Mucosa of rectum (tissue), 2 donors: ENCODE data around the gene L1CAM.

Source experiments
- H3K27ac ChIP-seq, 2 donors: one replicate each; pipeline ENCODE4 v1.7.0; 2013; ENCODE audit warnings: inconsistent platforms in 2 of 2, low read depth in 2 of 2, low read length in 2 of 2
- H3K27me3 ChIP-seq, 2 donors: one replicate each; pipeline ENCODE4 v1.7.0; 2013; ENCODE audit warnings: low read length in 2 of 2; ENCODE audit not compliant: control insufficient read depth in 2 of 2, insufficient read depth in 2 of 2
- H3K36me3 ChIP-seq, 2 donors: one replicate each; pipeline ENCODE4 v1.7.0; 2013; ENCODE audit warnings: low read length in 2 of 2; ENCODE audit not compliant: control insufficient read depth in 2 of 2, insufficient read depth in 2 of 2
- H3K4me1 ChIP-seq, 2 donors: one replicate each; pipeline ENCODE4 v1.7.0; 2013; ENCODE audit warnings: low read length in 2 of 2, mild to moderate bottlenecking in 1 of 2; ENCODE audit not compliant: control insufficient read depth in 2 of 2, insufficient read depth in 2 of 2
- H3K4me3 ChIP-seq, 2 donors: one replicate each; pipeline ENCODE4 v1.7.0; 2013; ENCODE audit warnings: low read length in 2 of 2
- H3K9ac ChIP-seq, 2 donors: one replicate each; pipeline ENCODE4 v1.7.0; 2013; ENCODE audit warnings: low read length in 2 of 2, low read depth in 1 of 2, mild to moderate bottlenecking in 1 of 2
- H3K9me3 ChIP-seq, 2 donors: one replicate each; pipeline ENCODE4 v1.7.0; 2013; ENCODE audit warnings: low read length in 2 of 2; ENCODE audit not compliant: control insufficient read depth in 2 of 2
- donor health status: healthy.
- donor health status: Normal muscosa, but diverticular disease.

L1CAM gene

GRCh38 chrX:153930011-153930910 lies 44.3 kb upstream of the L1CAM start:
- Histone ChIP-seq H3K9ac (no peak overlapping the region), H3K9me3 (no peaks in the 10 kb centered on the region), H3K27me3 (peaks cover 2% of the 10 kb centered on the region in 2 donors), H3K27ac (peak overlapping the region in 1 of 2 donors; percentile 0), H3K36me3 (peaks cover 4 to 11% of the 10 kb centered on the region in 2 donors), H3K4me3 (no peak overlapping the region), H3K4me1 (peaks cover 33 to 34% of the 10 kb centered on the region in 2 donors)

- Histone ChIP-seq H3K4me1 (peaks cover 33 to 34% of the 10 kb centered on the region in 2 donors), H3K27me3 (peaks cover 2 to 5% of the 10 kb centered on the region in 2 donors), H3K9me3 (no peaks in the 10 kb centered on the region), H3K36me3 (peaks cover 4 to 11% of the 10 kb centered on the region in 2 donors), H3K4me3 (no peak overlapping the region), H3K27ac (peak overlapping the region in 1 of 2 donors; percentile 0), H3K9ac (peak overlapping the region in 1 of 2 donors; percentile 5)
These were observed 43.6 kb upstream of the L1CAM start for GRCh38 chrX:153929576-153929975.

GRCh38 chrX:153928846-153929245 lies 42.9 kb upstream of the L1CAM start:
- peak overlapping the region; percentile 65 to 99 for H3K27ac ChIP-seq
- H3K27me3 ChIP-seq, result peaks cover 2 to 7% of the 10 kb centered on the region in 2 donors
- no peaks in the 10 kb centered on the region for H3K9me3 ChIP-seq
- H3K4me1 ChIP-seq, result peaks cover 28 to 30% of the 10 kb centered on the region in 2 donors
- H3K9ac ChIP-seq, result peak overlapping the region in 1 of 2 donors; percentile 5
- peak overlapping the region in 1 of 2 donors; percentile 28 for H3K4me3 ChIP-seq
- peaks cover 4 to 11% of the 10 kb centered on the region in 2 donors for H3K36me3 ChIP-seq

- Histone ChIP-seq H3K27me3 (peaks cover 2 to 7% of the 10 kb centered on the region in 2 donors), H3K36me3 (peaks cover 4 to 11% of the 10 kb centered on the region in 2 donors), H3K4me1 (peaks cover 29 to 31% of the 10 kb centered on the region in 2 donors)
These were observed 42.2 kb upstream of the L1CAM start for GRCh38 chrX:153927922-153928760.

GRCh38 chrX:153927672-153927921 lies 41.6 kb upstream of the L1CAM start:
- Histone ChIP-seq H3K36me3 (peaks cover 4 to 11% of the 10 kb centered on the region in 2 donors), H3K9me3 (no peaks in the 10 kb centered on the region), H3K27ac (peak overlapping the region; percentile 99), H3K9ac (peak overlapping the region; percentile 83 to 97), H3K27me3 (peaks cover 2 to 7% of the 10 kb centered on the region in 2 donors), H3K4me3 (peak overlapping the region; percentile 78 to 83), H3K4me1 (peaks cover 29 to 34% of the 10 kb centered on the region in 2 donors)

More at GRCh38 chrX:153927922-153928760, 42.2 kb upstream of the L1CAM start:
- Histone ChIP-seq H3K27ac (peak overlapping the region; percentile 99), H3K9me3 (no peaks in the 10 kb centered on the region), H3K9ac (peak overlapping the region; percentile 83 to 97), H3K4me3 (peak overlapping the region; percentile 78 to 83)

- Histone ChIP-seq H3K9me3 (no peaks in the 10 kb centered on the region), H3K36me3 (peaks cover 4 to 11% of the 10 kb centered on the region in 2 donors), H3K27me3 (peaks cover 2 to 7% of the 10 kb centered on the region in 2 donors), H3K4me3 (peak overlapping the region; percentile 78 to 83), H3K4me1 (peaks cover 29 to 34% of the 10 kb centered on the region in 2 donors), H3K9ac (peak overlapping the region; percentile 83 to 97), H3K27ac (peak overlapping the region; percentile 99)
These were observed 41.1 kb upstream of the L1CAM start for GRCh38 chrX:153926858-153927671.

GRCh38 chrX:153926552-153926857 lies 40.5 kb upstream of the L1CAM start:
- Histone ChIP-seq H3K9ac (peak overlapping the region; percentile 83 to 97), H3K27ac (peak overlapping the region; percentile 99), H3K27me3 (peaks cover 2 to 7% of the 10 kb centered on the region in 2 donors), H3K4me3 (peak overlapping the region; percentile 78 to 83), H3K36me3 (peaks cover 1 to 10% of the 10 kb centered on the region in 2 donors), H3K9me3 (no peaks in the 10 kb centered on the region), H3K4me1 (peaks cover 29 to 37% of the 10 kb centered on the region in 2 donors)

- Histone ChIP-seq H3K9me3 (no peaks in the 10 kb centered on the region), H3K27ac (peak within 1 kb of the TSS; percentile 99), H3K4me1 (peaks cover 29 to 37% of the 10 kb centered on the region in 2 donors), H3K9ac (peak within 1 kb of the TSS; percentile 83 to 97), H3K36me3 (peaks cover 0 to 4% of the 10 kb centered on the region in 2 donors), H3K4me3 (peak within 1 kb of the TSS; percentile 78 to 83), H3K27me3 (peaks cover 2 to 7% of the 10 kb centered on the region in 2 donors)
These were observed 40.0 kb upstream of the L1CAM start, which contains the start of gene ARHGAP4 for GRCh38 chrX:153925739-153926551. Gene ARHGAP4, minus strand, starts transcription at chrX:153926264. Its CDS starts 62 bp downstream, at chrX:153926202.

GRCh38 chrX:153925387-153925738 lies 39.4 kb upstream of the L1CAM start:
- H3K9ac ChIP-seq, result peak overlapping the region in 1 of 2 donors; percentile 38

More at GRCh38 chrX:153925387-153925738, 39.4 kb upstream of the L1CAM start:
- peaks cover 29 to 37% of the 10 kb centered on the region in 2 donors for H3K4me1 ChIP-seq
- no peaks in the 10 kb centered on the region for H3K9me3 ChIP-seq
- no peaks in the 10 kb centered on the region for H3K36me3 ChIP-seq
- peak overlapping the region; percentile 60 to 99 for H3K27ac ChIP-seq
- peak overlapping the region; percentile 46 to 71 for H3K4me3 ChIP-seq
- H3K27me3 ChIP-seq, result peaks cover 2 to 9% of the 10 kb centered on the region in 2 donors
